ENCODE results near the gene UNC13C. TPM values are rescaled to one million over a fixed set of nuclear protein-coding genes. Genes with fewer than 3 reads are reported as not detected.
"Not testable (repeated sequence)": the region's sequence is repeated elsewhere in the genome, so short reads cannot be mapped to it uniquely, and the experiment has no call there.

UNC13C gene
- total and polyA plus RNA-seq, 5 experiments from 2014 or later, result not detected

DNA sequence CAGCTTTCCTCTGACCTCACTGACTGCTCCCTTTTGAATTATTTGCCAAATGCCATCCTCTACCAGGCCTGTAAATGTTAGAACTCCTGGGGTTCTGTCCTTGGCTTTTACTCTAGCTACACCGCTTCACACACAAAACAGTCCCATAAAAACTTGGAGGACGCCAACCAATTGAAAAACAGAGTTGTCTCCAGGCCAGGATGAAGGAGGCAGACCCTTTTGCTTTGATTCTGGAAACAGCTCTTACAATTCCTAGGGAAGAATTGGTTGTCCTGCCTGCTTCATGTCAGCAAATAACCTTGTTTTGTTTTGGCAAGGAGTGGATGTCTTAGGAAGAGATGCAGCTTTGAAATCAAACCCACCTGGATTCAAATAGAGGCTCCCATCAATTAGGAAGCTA, 375.5 kb downstream of the UNC13C start:
- no peaks in the 10 kb centered on the region for H3K36me3 Mint-ChIP-seq
- ATAC-seq, result no peak
- POLR2A ChIA-PET, result no interaction called here

DNA sequence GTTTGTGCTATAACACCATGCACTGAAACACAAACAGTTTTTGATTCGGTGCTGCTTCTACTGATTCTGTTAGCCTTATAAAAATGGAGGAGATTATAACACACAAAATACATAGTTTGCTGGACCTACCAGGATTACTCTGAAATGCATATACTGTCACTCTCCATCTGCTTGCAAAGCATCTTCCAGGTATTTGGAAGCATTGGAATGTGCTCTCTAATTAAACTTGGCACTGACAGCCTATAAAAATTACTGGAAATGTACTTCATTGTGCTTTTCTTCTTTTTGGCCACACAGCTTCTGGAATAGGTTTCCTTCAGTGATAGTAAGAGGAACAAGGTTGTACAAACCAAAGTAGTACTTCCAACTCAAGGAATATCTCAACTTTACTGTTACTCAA, 376.1 kb downstream of the UNC13C start:
- H3K4me3 Mint-ChIP-seq, result no peak overlapping the region
- H3K36me3 Mint-ChIP-seq, result peaks cover 0 to under 1% (median under 1%) of the 10 kb centered on the region in 3 donors
- H3K27me3 Mint-ChIP-seq, result no peaks in the 10 kb centered on the region
- no peak overlapping the region for H3K27ac Mint-ChIP-seq
- no peaks in the 10 kb centered on the region for H3K4me1 Mint-ChIP-seq
- H3K9me3 Mint-ChIP-seq, result peaks cover 0 to 23% (median 7%) of the 10 kb centered on the region in 9 donors
- POLR2A ChIA-PET, result no interaction called here
- DNase-seq (no peak), ATAC-seq (no peak)

More for the DNA sequence above, 375.5 kb downstream of the UNC13C start:
- H3K27ac Mint-ChIP-seq, result no peak overlapping the region
- no peaks in the 10 kb centered on the region for H3K27me3 Mint-ChIP-seq
- peaks cover 0 to 17% (median 2%) of the 10 kb centered on the region in 9 donors for H3K9me3 Mint-ChIP-seq
- no peak for DNase-seq
- H3K4me3 Mint-ChIP-seq, result no peak overlapping the region
- H3K4me1 Mint-ChIP-seq, result no peaks in the 10 kb centered on the region

DNA sequence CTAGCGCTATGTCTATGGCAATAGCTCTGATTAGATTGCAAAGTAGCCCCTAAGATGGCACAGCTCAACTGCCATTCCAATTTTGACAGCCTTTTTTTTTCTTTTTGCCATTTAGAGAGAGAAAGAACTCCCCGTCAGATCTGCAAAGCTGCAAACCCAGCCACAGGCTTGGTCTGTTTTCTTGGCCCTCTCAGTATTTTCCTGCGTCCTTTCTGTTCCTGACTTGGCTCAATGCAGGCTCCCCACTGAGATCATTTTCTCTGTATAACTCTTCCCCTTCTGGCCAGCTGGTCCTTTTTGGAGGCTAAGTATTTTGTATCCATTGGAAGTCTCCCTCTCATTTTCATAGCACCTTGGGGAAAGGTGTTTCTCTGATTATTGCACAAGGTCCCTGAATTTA, 386.7 kb downstream of the UNC13C start:
- Mint-ChIP-seq H3K4me1 (no peaks in the 10 kb centered on the region), H3K27me3 (peaks cover 0 to 3% (median 0%) of the 10 kb centered on the region in 5 donors), H3K36me3 (peaks cover 0 to 15% (median 0%) of the 10 kb centered on the region in 3 donors), H3K27ac (no peak overlapping the region), H3K4me3 (no peak overlapping the region), H3K9me3 (peaks cover 14 to 30% (median 23%) of the 10 kb centered on the region in 9 donors)
- DNase-seq (no peak), ATAC-seq (no peak)
- POLR2A ChIA-PET, result no interaction called here

DNA sequence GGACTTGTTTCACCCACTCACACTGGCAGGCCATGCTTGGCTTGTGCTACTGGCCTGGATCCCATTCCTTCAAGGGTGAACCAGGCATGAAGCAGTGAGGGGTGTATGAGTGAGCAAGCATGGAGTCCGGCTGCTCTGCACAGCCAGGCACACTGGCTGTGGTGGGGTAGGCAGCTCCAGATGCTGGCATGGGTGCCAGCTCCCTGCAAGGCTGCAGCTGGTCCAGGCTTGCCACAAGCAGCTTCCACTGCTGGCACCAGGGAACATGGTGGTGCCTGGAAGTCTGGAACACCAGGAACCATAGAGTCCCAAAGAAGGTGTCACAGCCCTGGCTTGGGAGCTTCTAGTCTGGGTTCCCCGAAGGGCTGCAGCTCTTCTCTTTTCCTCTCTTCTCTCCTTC, 395.1 kb downstream of the UNC13C start:
- H3K9me3 Mint-ChIP-seq, result peaks cover 0 to 3% (median 0%) of the 10 kb centered on the region in 9 donors
- no peaks in the 10 kb centered on the region for H3K4me1 Mint-ChIP-seq
- peaks cover 0 to 2% (median 0%) of the 10 kb centered on the region in 5 donors for H3K27me3 Mint-ChIP-seq
- H3K36me3 Mint-ChIP-seq, result no peaks in the 10 kb centered on the region
- no peak for ATAC-seq
- H3K4me3 Mint-ChIP-seq, result no peak overlapping the region
- no peak for DNase-seq
- POLR2A ChIA-PET, result no interaction called here
- no peak overlapping the region for H3K27ac Mint-ChIP-seq

DNA sequence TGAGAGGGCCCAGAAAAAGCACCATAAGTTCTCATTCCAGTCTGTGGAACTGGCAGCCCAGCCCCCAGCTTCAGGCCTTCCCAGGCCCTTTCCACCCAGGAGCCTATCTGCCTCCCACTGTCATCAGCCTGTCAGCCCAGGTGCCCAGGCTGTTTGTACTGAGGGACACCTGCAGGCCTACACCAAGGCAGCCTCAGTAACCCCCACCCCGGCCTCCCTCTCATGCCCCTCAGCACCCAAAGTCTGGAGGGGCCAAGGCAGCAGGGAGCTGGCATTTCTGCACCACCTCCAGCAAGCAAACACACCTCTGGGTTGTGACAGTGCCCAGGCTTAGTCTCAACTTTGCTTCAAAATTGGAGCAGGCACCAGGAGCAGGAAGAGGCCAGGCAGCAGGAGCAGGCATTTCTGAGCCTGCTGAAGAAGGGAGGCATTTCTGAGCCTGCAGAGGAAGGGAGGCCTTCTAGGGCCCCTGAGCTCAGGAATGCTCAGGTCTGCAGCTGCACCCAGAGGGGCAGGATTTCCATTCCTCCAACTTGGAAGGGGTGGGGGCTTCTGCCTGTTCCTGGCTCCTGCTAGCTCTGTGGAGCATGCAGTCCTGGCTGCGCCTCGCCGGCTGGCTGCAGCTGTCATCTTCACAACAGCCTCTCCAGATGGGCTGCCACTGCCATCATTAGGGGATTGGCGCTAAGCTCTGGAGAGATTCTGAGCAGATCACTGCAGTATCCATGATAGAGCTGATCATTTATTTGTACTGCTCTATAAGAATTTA, 396.1 kb downstream of the UNC13C start:
- Mint-ChIP-seq H3K4me1 (no peaks in the 10 kb centered on the region), H3K27ac (no peak overlapping the region), H3K36me3 (no peaks in the 10 kb centered on the region), H3K4me3 (no peak overlapping the region), H3K27me3 (peaks cover 0 to 2% (median 0%) of the 10 kb centered on the region in 5 donors), H3K9me3 (peaks cover 0 to 3% (median 0%) of the 10 kb centered on the region in 9 donors)
- peak in 1 of 10 donors; percentile 46 for DNase-seq
- POLR2A ChIA-PET, result no interaction called here
- ATAC-seq, result no peak

DNA sequence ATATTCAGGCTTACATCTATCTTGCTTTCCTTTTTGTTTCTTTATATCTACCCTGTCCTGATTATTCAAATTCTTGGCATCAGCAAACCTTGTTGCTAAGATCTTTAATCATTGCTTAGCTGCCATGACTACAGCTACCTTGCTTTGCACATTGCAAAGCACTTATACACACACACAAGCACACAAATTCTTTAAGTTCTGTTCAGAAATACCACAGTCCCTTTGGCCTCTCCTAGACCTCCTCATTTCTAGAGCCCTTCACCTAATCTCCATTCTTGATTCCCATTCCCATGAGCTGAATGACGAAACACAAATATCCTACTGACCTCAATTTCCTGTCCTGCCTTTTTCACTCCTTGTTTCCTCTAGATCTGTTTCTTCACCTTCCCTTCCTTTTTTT, 409.6 kb downstream of the UNC13C start:
- H3K9me3 Mint-ChIP-seq, result no peaks in the 10 kb centered on the region
- ATAC-seq, result no peak

DNA sequence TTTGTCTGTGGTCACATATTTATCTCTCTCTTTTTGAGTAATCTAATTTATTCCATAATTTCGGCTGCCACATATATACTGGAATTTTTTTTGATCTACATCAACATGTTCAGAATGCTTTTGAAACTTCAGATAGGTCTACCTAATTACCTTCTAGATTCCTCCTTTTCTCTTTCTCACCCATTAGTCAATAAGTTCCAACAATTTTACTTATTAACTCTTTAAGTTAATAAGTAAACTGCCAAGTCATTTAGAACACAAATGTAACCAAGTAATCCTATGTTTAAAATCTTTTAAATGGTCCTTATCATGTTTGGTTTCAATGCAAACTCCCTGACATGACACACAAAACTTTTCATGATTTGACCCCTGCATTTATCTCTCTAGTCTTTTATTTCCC, 410.5 kb downstream of the UNC13C start:
- Mint-ChIP-seq H3K36me3 (no peaks in the 10 kb centered on the region), H3K27me3 (no peaks in the 10 kb centered on the region)

More for the DNA sequence above, 409.6 kb downstream of the UNC13C start:
- no peak overlapping the region for H3K27ac Mint-ChIP-seq
- peaks cover 0 to 4% (median under 1%) of the 10 kb centered on the region in 5 donors for H3K27me3 Mint-ChIP-seq
- no peaks in the 10 kb centered on the region for H3K36me3 Mint-ChIP-seq
- peaks cover 0 to 2% (median 0%) of the 10 kb centered on the region in 4 donors for H3K4me1 Mint-ChIP-seq
- DNase-seq, result no peak
- no peak overlapping the region for H3K4me3 Mint-ChIP-seq
- POLR2A ChIA-PET, result no interaction called here

DNA sequence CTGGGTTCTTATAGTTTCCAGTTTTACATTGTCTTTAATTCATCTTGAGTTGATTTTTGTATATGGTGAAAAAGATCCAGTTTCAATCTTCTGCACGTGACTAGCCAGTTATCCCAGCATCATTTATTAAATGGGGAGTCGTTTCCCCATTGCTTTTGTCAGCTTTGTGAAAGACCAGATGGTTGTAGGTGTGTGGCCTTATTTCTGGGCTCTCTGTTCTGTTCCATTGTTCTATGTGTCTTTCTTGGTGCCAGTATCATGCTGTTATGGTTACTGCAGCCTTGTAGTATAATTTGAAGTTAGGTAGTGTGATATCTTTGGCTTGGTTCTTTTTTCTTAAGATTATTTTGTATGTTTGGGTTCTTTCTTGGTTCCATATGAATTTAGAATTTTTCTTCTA, 432.2 kb downstream of the UNC13C start:
- H3K4me3 Mint-ChIP-seq, result no peak overlapping the region
- POLR2A ChIA-PET, result no interaction called here
- no peaks in the 10 kb centered on the region for H3K36me3 Mint-ChIP-seq
- H3K27me3 Mint-ChIP-seq, result peaks cover 0 to 7% (median 0%) of the 10 kb centered on the region in 5 donors
- DNase-seq (no peak), ATAC-seq (no peak)
- no peaks in the 10 kb centered on the region for H3K4me1 Mint-ChIP-seq
- no peak overlapping the region for H3K27ac Mint-ChIP-seq
- H3K9me3 Mint-ChIP-seq, result peaks cover 0 to 7% (median 0%) of the 10 kb centered on the region in 9 donors

More for the DNA sequence above, 410.5 kb downstream of the UNC13C start:
- DNase-seq (no peak), ATAC-seq (no peak)
- Mint-ChIP-seq H3K9me3 (no peaks in the 10 kb centered on the region), H3K4me3 (no peak overlapping the region), H3K27ac (no peak overlapping the region), H3K4me1 (peaks cover 0 to 2% (median 0%) of the 10 kb centered on the region in 4 donors)
- POLR2A ChIA-PET, result no interaction called here

DNA sequence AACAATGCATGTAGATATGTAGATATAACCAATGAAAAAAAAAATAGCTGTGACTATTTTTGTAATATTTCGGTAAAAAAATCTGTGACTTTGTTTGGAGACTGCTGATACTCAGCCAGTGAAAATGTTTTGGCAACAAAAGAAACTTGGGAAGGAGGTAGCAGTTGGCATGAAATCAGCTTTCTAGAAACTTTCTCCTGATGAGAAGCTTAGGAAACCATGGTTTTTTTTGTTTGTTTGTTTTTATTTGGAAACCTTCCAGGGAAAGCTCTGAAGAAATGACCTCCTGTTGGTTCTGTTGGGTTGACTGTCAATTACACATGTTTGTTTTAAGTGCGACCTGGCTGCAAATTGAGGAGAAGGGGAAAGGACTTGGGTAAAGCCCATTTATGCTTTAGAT, 445.9 kb downstream of the UNC13C start:
- Mint-ChIP-seq H3K9me3 (peaks cover 0 to 19% (median 0%) of the 10 kb centered on the region in 9 donors), H3K4me3 (no peak overlapping the region), H3K27ac (no peak overlapping the region), H3K36me3 (no peaks in the 10 kb centered on the region), H3K27me3 (peaks cover 0 to 19% (median 2%) of the 10 kb centered on the region in 5 donors), H3K4me1 (no peaks in the 10 kb centered on the region)
- DNase-seq (no peak), ATAC-seq (no peak)
- POLR2A ChIA-PET, result no interaction called here

DNA sequence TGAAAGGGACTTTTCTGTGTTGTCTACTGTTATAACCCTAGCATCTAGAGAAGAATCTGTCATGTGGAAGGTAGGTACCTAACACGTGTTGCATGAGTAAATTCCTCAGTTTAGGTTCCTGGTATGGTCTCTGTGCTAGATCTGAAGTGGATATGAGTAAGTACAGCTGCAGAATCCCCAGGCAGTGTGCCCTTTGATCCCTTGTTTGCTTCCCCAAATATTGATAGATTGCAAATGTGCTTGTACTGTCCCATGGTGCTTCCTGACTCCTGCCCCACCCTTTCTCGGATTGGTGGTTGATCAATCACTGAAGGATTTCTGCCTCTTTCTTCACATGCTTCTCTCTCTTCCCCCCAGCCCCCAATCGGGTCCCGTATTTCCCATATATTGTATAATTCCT, 450.4 kb downstream of the UNC13C start:
- POLR2A ChIA-PET, result no interaction called here
- no peak for DNase-seq
- peaks cover 0 to 15% (median 0%) of the 10 kb centered on the region in 5 donors for H3K27me3 Mint-ChIP-seq
- no peak overlapping the region for H3K27ac Mint-ChIP-seq
- peaks cover 0 to 26% (median 3%) of the 10 kb centered on the region in 9 donors for H3K9me3 Mint-ChIP-seq
- H3K4me3 Mint-ChIP-seq, result no peak overlapping the region
- no peak for ATAC-seq
- H3K4me1 Mint-ChIP-seq, result no peaks in the 10 kb centered on the region
- H3K36me3 Mint-ChIP-seq, result peaks cover 0 to 3% (median 0%) of the 10 kb centered on the region in 3 donors

DNA sequence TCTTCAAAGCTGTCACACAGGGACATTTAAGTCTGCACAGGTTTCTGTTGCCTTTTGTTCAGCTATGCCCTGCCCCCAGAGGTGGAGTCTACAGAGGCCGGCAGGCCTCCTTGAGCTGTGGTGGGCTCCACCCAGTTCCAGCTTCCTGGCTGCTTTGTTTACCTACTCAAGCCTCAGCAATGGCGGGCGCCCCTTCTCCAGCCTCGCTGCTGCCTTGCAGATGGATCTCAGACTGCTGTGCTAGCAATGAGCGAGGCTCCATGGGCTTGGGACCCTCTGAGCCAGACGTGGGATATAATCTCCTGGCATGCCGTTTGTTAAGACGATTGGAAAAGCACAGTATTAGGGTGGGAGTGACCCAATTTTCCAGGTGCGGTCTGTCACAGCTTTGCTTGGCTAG, 472.0 kb downstream of the UNC13C start:
- Mint-ChIP-seq H3K27me3 (peaks cover 0 to 12% (median 0%) of the 10 kb centered on the region in 5 donors), H3K36me3 (peaks cover 0 to 29% (median 0%) of the 10 kb centered on the region in 3 donors), H3K9me3 (peaks cover 12 to 69% (median 34%) of the 10 kb centered on the region in 9 donors)
- POLR2A ChIA-PET, H3K4me3 Mint-ChIP-seq, H3K27ac Mint-ChIP-seq, DNase-seq, H3K4me1 Mint-ChIP-seq, ATAC-seq: not testable (repeated sequence)

DNA sequence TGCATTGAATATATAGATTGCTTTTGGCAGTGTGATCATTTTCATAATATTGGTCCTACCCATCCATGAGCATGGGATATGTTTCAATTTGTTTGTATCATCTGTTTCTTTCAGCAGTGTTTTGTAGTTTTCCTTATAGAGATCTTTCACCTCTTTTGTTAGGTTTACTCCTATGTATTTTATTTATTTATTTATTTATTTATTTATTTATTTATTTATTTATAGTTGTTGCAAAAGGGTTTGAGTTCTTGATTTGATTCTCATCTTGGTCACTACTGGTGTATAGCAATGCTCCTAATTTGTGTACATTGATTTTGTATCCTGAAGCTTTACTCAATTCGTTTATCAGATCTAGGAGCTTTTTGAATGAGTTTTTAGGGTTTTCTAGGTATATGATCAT, 478.2 kb downstream of the UNC13C start:
- no peaks in the 10 kb centered on the region for H3K4me1 Mint-ChIP-seq
- POLR2A ChIA-PET, result no interaction called here
- ATAC-seq, result no peak
- H3K27ac Mint-ChIP-seq, result no peak overlapping the region
- peaks cover 0 to 35% (median 0%) of the 10 kb centered on the region in 3 donors for H3K36me3 Mint-ChIP-seq
- peaks cover 0 to 13% (median 0%) of the 10 kb centered on the region in 5 donors for H3K27me3 Mint-ChIP-seq
- H3K4me3 Mint-ChIP-seq, result no peak overlapping the region
- no peak for DNase-seq
- peaks cover 26 to 59% (median 48%) of the 10 kb centered on the region in 9 donors for H3K9me3 Mint-ChIP-seq

DNA sequence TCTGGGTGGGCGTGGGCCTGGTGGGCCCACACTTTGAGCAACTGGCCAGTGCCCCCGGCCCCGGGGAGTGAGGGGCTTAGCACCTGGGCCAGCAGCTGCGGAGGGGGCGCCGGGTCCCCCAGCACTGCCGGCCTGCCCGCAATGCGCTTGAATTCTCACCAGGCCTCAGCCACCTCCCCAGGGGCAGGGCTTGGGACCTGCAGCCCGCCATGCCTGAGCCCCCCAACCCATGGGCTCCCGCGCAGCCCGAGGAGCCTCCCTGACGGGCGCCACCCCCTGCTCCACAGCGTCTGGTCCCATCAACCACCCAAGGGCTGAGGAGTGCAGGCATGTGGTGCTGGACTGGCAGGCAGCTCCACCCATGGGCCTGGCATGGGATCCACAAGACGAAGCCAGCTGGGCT, 484.3 kb downstream of the UNC13C start:
- Mint-ChIP-seq H3K9me3 (peaks cover 11 to 32% (median 18%) of the 10 kb centered on the region in 9 donors), H3K27ac (no peak overlapping the region), H3K27me3 (peaks cover 0 to 20% (median 7%) of the 10 kb centered on the region in 5 donors), H3K4me1 (no peaks in the 10 kb centered on the region), H3K36me3 (peaks cover 0 to 24% (median 0%) of the 10 kb centered on the region in 3 donors), H3K4me3 (no peak overlapping the region)
- POLR2A ChIA-PET, result no interaction called here
- no peak for ATAC-seq
- peak in 1 of 10 donors; percentile 57 for DNase-seq
